ENCODE results near the gene PRSS57.

DNA sequence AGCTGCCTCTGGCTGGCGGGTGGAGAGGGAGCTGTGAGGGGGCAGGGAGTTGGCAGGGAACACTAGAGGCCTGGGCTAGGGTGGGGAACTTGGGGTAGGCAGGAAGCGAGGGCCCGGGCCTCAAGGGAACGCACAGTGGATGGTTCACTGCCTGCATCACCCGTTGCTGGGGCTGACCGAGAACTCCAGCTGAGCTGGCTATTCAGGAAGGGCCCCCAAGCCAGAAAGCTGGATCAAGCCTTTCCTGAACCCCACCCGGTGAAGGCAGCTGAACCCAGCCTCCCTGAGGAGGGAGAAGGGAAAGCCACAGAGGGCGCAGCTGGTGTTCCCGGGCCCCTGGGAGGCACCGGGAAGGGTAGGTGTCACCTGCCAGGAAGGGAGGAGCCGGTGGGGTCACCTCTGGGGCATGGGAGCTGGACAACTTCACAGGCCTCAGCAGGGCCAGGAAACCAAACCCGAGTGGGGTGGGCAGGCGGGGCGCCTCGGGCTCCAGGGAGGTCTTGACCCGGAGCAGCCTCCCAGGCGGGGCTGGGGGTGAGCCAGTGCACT lies 27.4 kb upstream of the PRSS57 start:
- TF ChIP-seq GATA2 (IDR thresholded peaks at IDR 0.05; ENCODE audit: low read depth, low read length) (no peak), GATA3 (IDR thresholded peaks at IDR 0.05; ENCODE audit: low read depth, low read length) (no peak)

All from SH-SY5Y (cell line).